ENCODE results near the gene HRH3. TPM values are rescaled to one million over a fixed set of nuclear protein-coding genes. Genes with fewer than 3 reads are reported as not detected.

The HRH3 gene
- total RNA-seq (not detected), polyA plus RNA-seq (not detected)
- long read RNA-seq, donor 1, result 0 reads
- long read RNA-seq, donor 2, result 0 reads
- long read RNA-seq, donor 3, result 0 reads

GRCh38 chr20:62219992-62220665 lies at the start of gene HRH3:
HRH3 (minus strand) TSS chr20:62220278; CDS start chr20:62219970, 308 bp downstream.
- Histone ChIP-seq H3K9me3 (no peaks in the 10 kb centered on the region), H3K4me3 (no peak within 1 kb of the TSS), H3K36me3 (no peaks in the 10 kb centered on the region), H3K4me1 (ENCODE audit: insufficient read depth) (peaks cover 10% of the 10 kb centered on the region), H3K27me3 (peaks cover 2% of the 10 kb centered on the region), H3K27ac (no peak within 1 kb of the TSS)
- DNase-seq, result peak; percentile 31 to 74 (median 65)
- TF ChIP-seq CTCF (IDR thresholded peaks at IDR 0.05) (no peak), POLR2A (IDR thresholded peaks at IDR 0.05) (no peak), EP300 (IDR thresholded peaks at IDR 0.05) (no peak)
- intact Hi-C loops (cut with DNase I), result no loop called here
- 0 to 1% (median 1%) methylated on average over 12 to 84 of the region's 84 CpGs for WGBS, 3 donors

- Histone ChIP-seq H3K27me3 (no peaks in the 10 kb centered on the region), H3K9me3 (no peaks in the 10 kb centered on the region), H3K4me1 (ENCODE audit: insufficient read depth) (peaks cover 20% of the 10 kb centered on the region), H3K27ac (peak overlapping the region in 1 of 2 donors; percentile 48), H3K36me3 (no peaks in the 10 kb centered on the region), H3K4me3 (no peak overlapping the region)
- TF ChIP-seq CTCF (IDR thresholded peaks at IDR 0.05) (peak in 1 of 3 donors; percentile 24), POLR2A (IDR thresholded peaks at IDR 0.05) (no peak)
- intact Hi-C loops (cut with DNase I), result no loop called here
- 14 to 34% (median 16%) methylated on average over 15 to 17 of the region's 17 CpGs for WGBS, 3 donors
- peak; percentile 52 to 86 (median 66) for DNase-seq
Observed at GRCh38 chr20:62269871-62270270, 49.8 kb upstream of the HRH3 start.

GRCh38 chr20:62269378-62269777 lies 49.3 kb upstream of the HRH3 start:
- DNase-seq, result peak in 1 of 5 donors; percentile 51
- TF ChIP-seq POLR2A (IDR thresholded peaks at IDR 0.05), result no peak
- no peak for TF ChIP-seq EP300 (IDR thresholded peaks at IDR 0.05)
- no peak for TF ChIP-seq CTCF (IDR thresholded peaks at IDR 0.05)
- H3K4me1 ChIP-seq (ENCODE audit: insufficient read depth), result peaks cover 18% of the 10 kb centered on the region
- H3K4me3 ChIP-seq, result no peak overlapping the region
- 6 to 45% (median 17%) methylated on average over 14 of the region's 14 CpGs for WGBS, 3 donors
- peak overlapping the region in 1 of 2 donors; percentile 34 for H3K27ac ChIP-seq
- H3K36me3 ChIP-seq, result no peaks in the 10 kb centered on the region
- H3K9me3 ChIP-seq, result no peaks in the 10 kb centered on the region
- intact Hi-C loops (cut with DNase I), result no loop called here
- H3K27me3 ChIP-seq, result no peaks in the 10 kb centered on the region

- WGBS, 3 donors, result 81 to 92% (median 82%) methylated on average over 7 of the region's 7 CpGs
- Histone ChIP-seq H3K4me1 (ENCODE audit: insufficient read depth) (peaks cover 14% of the 10 kb centered on the region), H3K27me3 (no peaks in the 10 kb centered on the region), H3K9me3 (no peaks in the 10 kb centered on the region), H3K4me3 (no peak overlapping the region), H3K36me3 (no peaks in the 10 kb centered on the region), H3K27ac (no peak overlapping the region)
- no peak for DNase-seq
- intact Hi-C loops (cut with DNase I), result no loop called here
- TF ChIP-seq CTCF (IDR thresholded peaks at IDR 0.05) (no peak), POLR2A (IDR thresholded peaks at IDR 0.05) (no peak)
Observed at GRCh38 chr20:62268228-62268900, 48.3 kb upstream of the HRH3 start.

Data from ovary (tissue), 10 donors.